HepG2 (cell line): ENCODE results near the gene SLC18A3. TPM values are rescaled to one million over a fixed set of nuclear protein-coding genes. Genes with fewer than 3 reads are reported as not detected.

Experiments
- ATAC-seq: fragments of 200-7000 bp; cut with Tn5 transposase; 3 replicates; pipeline ENCODE4 v1.9.1; 2020; ENCODE audit warnings: mild to moderate bottlenecking, moderate library complexity
- BruUV-seq: library from RNA; stranded (reverse); fragments of 400-500 nt; replicated peaks from 2 replicates; lab custom pipeline; 2021; lab: Mats Ljungman, UMichigan
- CTCF ChIA-PET: fragments of 300-600 bp; formaldehyde crosslinking; extraction: SDS; loops from one replicate; lab custom pipeline; 2021; ENCODE audit warnings: low total read pairs, inconsistent platforms, low intra/inter-chr PET ratio; lab: Yijun Ruan, JAX
- POLR2A ChIA-PET: fragments of 350-600 bp; sonication (Branson Sonifier 250); formaldehyde crosslinking; loops from one replicate; lab custom pipeline; 2020; ENCODE audit warnings: antibody characterized with exemption, inconsistent platforms; lab: Yijun Ruan, JAX
- DNase-seq: peaks from one replicate; pipeline ENCODE4 v3.0.0-alpha.2; 2015; ENCODE audit warnings: low spot score
- FAIRE-seq: peaks from 3 replicates; lab custom pipeline; 2011; peaks lifted over from hg19 to GRCh38; lab: Jason Lieb, UNC
- H2AFZ ChIP-seq: one replicate; pipeline ENCODE4 v1.6.1; 2011; ENCODE audit warnings: low read length, inconsistent platforms
- H3K27ac ChIP-seq: fragments of 300-600 bp; 3 replicates; pipeline ENCODE4 v1.8.0; 2011; ENCODE audit warnings: mixed run types, mild to moderate bottlenecking, mixed read lengths, low read length, inconsistent platforms; ENCODE audit not compliant: insufficient read depth; ENCODE audit errors: extremely low read length
- H3K27me3 ChIP-seq, 2 experiments: fragments of 200-600 bp in 1 of 2; 2 replicates in 1 of 2; 3 replicates in 1 of 2; pipeline versions ENCODE4 v1.6.0 to v1.8.0; 2011; ENCODE audit warnings: low read length in 2 of 2, mild to moderate bottlenecking in 2 of 2, moderate library complexity in 2 of 2, inconsistent platforms in 1 of 2; ENCODE audit not compliant: insufficient read depth in 2 of 2, control insufficient read depth in 1 of 2
- H3K36me3 ChIP-seq, 2 experiments: fragments of 200-600 bp in 1 of 2; replicated peaks in 1 of 2; 2 replicates in 1 of 2; 3 replicates in 1 of 2; pipeline versions ENCODE4 v1.5.1 to v1.8.0; 2011; ENCODE audit warnings: low read length in 2 of 2, inconsistent platforms in 1 of 2; ENCODE audit not compliant: insufficient read depth in 2 of 2, control insufficient read depth in 1 of 2
- H3K4me1 ChIP-seq: 2 replicates; pipeline ENCODE4 v1.5.1; 2012; ENCODE audit warnings: low read length, inconsistent platforms; ENCODE audit not compliant: insufficient read depth
- H3K4me2 ChIP-seq: 2 replicates; pipeline ENCODE4 v1.6.0; 2011; ENCODE audit warnings: low read depth, low read length, inconsistent platforms
- H3K4me3 ChIP-seq, 3 experiments: fragments of 200-600 bp in 1 of 3; sonication (generic), shearing (Covaris generic) in 1 of 3; replicated peaks in 1 of 3; 2 replicates each; pipeline ENCODE4 v1.5.1; 2011 to 2016; ENCODE audit warnings: low read length in 3 of 3, inconsistent platforms in 2 of 3, low read depth in 2 of 3, mild to moderate bottlenecking in 2 of 3, control low read depth in 1 of 3, mixed read lengths in 1 of 3; ENCODE audit not compliant: insufficient read depth in 1 of 3
- H3K79me2 ChIP-seq: one replicate; pipeline ENCODE4 v1.6.1; 2011; ENCODE audit warnings: low read length, inconsistent platforms; ENCODE audit not compliant: insufficient read depth
- H3K9ac ChIP-seq: 2 replicates; pipeline ENCODE4 v1.6.0; 2011; ENCODE audit warnings: mild to moderate bottlenecking, low read depth, low read length, inconsistent platforms; ENCODE audit not compliant: insufficient read depth
- H3K9me3 ChIP-seq: 2 replicates; pipeline ENCODE4 v1.5.1; 2012; ENCODE audit warnings: mild to moderate bottlenecking, low read length
- H4K20me1 ChIP-seq: 2 replicates; pipeline ENCODE4 v1.6.0; 2011; ENCODE audit warnings: inconsistent platforms, mild to moderate bottlenecking, low read length, moderate library complexity; ENCODE audit not compliant: insufficient read depth
- ATF7-NPFF ChIP-seq: sonication (generic); formaldehyde crosslinking; IDR thresholded peaks from 2 replicates; pipeline ENCODE4 v1.8.1; 2023; ENCODE audit warnings: mild to moderate bottlenecking, low read depth, missing genetic modification reagents, moderate library complexity
- CHD2 ChIP-seq: IDR thresholded peaks from 2 replicates; pipeline ENCODE4 v1.6.1; 2011; ENCODE audit warnings: low read depth, low read length, improper control_type of control experiment
- FIP1L1 ChIP-seq: fragments of 200-400 bp; formaldehyde crosslinking; IDR thresholded peaks from 2 replicates; pipeline ENCODE4 v1.6.1; 2018; ENCODE audit warnings: low read depth, mild to moderate bottlenecking, low read length, moderate library complexity, borderline replicate concordance; ENCODE audit not compliant: insufficient read depth
- JUN ChIP-seq: sonication (generic); formaldehyde crosslinking; IDR thresholded peaks from 2 replicates; pipeline ENCODE4 v1.4.0; 2020; ENCODE audit warnings: mild to moderate bottlenecking, missing genetic modification reagents
- KLF13 ChIP-seq: sonication (generic); formaldehyde crosslinking; IDR thresholded peaks from 2 replicates; pipeline ENCODE4 v1.4.0; 2020; ENCODE audit warnings: mild to moderate bottlenecking, missing genetic modification reagents
- NCOA1 ChIP-seq: sonication (generic); formaldehyde crosslinking; IDR thresholded peaks from 2 replicates; pipeline ENCODE4 v1.9.0; 2021; ENCODE audit warnings: missing genetic modification reagents
- SOX13 ChIP-seq, 3 experiments: fragments of 450-650 bp in 1 of 3; sonication (generic) in 1 of 3; formaldehyde crosslinking in 1 of 3; IDR thresholded peaks in 2 of 3; conservative IDR thresholded peaks in 1 of 3; 2 replicates each; pipeline versions ENCODE4 v1.5.0 to v1.6.1; 2016 to 2020; ENCODE audit warnings: antibody characterized with exemption in 1 of 3, mild to moderate bottlenecking in 1 of 3, missing compliant biosample characterization in 1 of 3, missing genetic modification reagents in 1 of 3, moderate library complexity in 1 of 3
- SP1 ChIP-seq, 2 experiments: fragments of 450-650 bp in 1 of 2; sonication (generic) in 1 of 2; formaldehyde crosslinking in 1 of 2; IDR thresholded peaks; 2 replicates each; pipeline versions ENCODE4 v1.4.0 to v1.6.1; 2016 to 2020; ENCODE audit warnings: missing genetic modification reagents in 1 of 2
- ZBTB42 ChIP-seq: sonication (generic); formaldehyde crosslinking; IDR thresholded peaks from 2 replicates; pipeline ENCODE4 v1.5.0; 2020; ENCODE audit warnings: mild to moderate bottlenecking, missing genetic modification reagents
- ZBTB46 ChIP-seq: sonication (generic); formaldehyde crosslinking; IDR thresholded peaks from 2 replicates; pipeline ENCODE4 v1.4.0; 2020; ENCODE audit warnings: mild to moderate bottlenecking, missing genetic modification reagents, borderline replicate concordance
- ZFP1 ChIP-seq: IDR thresholded peaks from 2 replicates; pipeline ENCODE4 v1.6.1; 2016
- ZMYM3 ChIP-seq: sonication (generic); formaldehyde crosslinking; IDR thresholded peaks from 2 replicates; pipeline ENCODE4 v1.5.1; 2020; ENCODE audit warnings: mild to moderate bottlenecking, missing genetic modification reagents
- ZNF552 ChIP-seq: sonication (generic); formaldehyde crosslinking; IDR thresholded peaks from 2 replicates; pipeline ENCODE4 v1.9.0; 2022; ENCODE audit warnings: missing genetic modification reagents, mild to moderate bottlenecking, borderline replicate concordance
- ZNF589 ChIP-seq: sonication (generic); formaldehyde crosslinking; conservative IDR thresholded peaks from 2 replicates; pipeline ENCODE4 v1.8.0; 2022; ENCODE audit warnings: mild to moderate bottlenecking, moderate library complexity, missing genetic modification reagents
- WGBS: methylation state at CpG from one replicate; pipeline ENCODE4 v1.1.6; 2017; ENCODE audit warnings: low lambda C conversion rate; 5-methylcytosine and 5-hydroxymethylcytosine counted together
- in situ Hi-C: cut with HindIII; loops from 2 replicates; pipeline ENCODE4 v1.10.0; 2017; ENCODE audit warnings: low pct_unique_long_range_greater_than_20kb; ENCODE audit not compliant: extremely low pct_ligation_motif_present
- intact Hi-C: fragments of 100-400 bp; cut with micrococcal nuclease; formaldehyde crosslinking; loops from one replicate; pipeline ENCODE4 v1.10.0; 2022; ENCODE audit not compliant: unreplicated experiment
- polyA plus RNA-seq, 8 experiments: library from polyadenylated mRNA; depleted of rRNA in 3 of 8; stranded (reverse) in 7 of 8; unstranded in 1 of 8; fragments of >200 nt; fragmentation: Illumina TruSeq in 4 of 8; extraction: Trizol in 4 of 8; gene quantifications; 2 replicates each; pipeline versions ENCODE4 v1.2.1 to v1.2.3, GENCODE V29; 2011 to 2016; ENCODE audit warnings: low read depth in 4 of 8, missing spikeins in 1 of 8, mixed read lengths in 1 of 8; ENCODE audit not compliant: insufficient read depth in 1 of 8
- total RNA-seq, 5 experiments: library from RNA; depleted of rRNA; stranded (reverse); fragments of >200 nt; fragmentation: Illumina TruSeq; extraction: Trizol; gene quantifications; 2 replicates each; pipeline ENCODE4 v1.2.3, GENCODE V29; 2016; ENCODE audit warnings: low read depth in 1 of 5
- TF ChIP-seq, protein P1 (sequence below): sonication (generic); formaldehyde crosslinking; IDR thresholded peaks from 2 replicates; pipeline ENCODE4 v1.5.0; 2020; ENCODE audit warnings: mild to moderate bottlenecking, missing genetic modification reagents

The SLC18A3 gene
- total and polyA plus RNA-seq, 2 of the 13 experiments (the other 11 are each of a cell fraction or from before 2014, with no cell fraction given) = not detected

DNA sequence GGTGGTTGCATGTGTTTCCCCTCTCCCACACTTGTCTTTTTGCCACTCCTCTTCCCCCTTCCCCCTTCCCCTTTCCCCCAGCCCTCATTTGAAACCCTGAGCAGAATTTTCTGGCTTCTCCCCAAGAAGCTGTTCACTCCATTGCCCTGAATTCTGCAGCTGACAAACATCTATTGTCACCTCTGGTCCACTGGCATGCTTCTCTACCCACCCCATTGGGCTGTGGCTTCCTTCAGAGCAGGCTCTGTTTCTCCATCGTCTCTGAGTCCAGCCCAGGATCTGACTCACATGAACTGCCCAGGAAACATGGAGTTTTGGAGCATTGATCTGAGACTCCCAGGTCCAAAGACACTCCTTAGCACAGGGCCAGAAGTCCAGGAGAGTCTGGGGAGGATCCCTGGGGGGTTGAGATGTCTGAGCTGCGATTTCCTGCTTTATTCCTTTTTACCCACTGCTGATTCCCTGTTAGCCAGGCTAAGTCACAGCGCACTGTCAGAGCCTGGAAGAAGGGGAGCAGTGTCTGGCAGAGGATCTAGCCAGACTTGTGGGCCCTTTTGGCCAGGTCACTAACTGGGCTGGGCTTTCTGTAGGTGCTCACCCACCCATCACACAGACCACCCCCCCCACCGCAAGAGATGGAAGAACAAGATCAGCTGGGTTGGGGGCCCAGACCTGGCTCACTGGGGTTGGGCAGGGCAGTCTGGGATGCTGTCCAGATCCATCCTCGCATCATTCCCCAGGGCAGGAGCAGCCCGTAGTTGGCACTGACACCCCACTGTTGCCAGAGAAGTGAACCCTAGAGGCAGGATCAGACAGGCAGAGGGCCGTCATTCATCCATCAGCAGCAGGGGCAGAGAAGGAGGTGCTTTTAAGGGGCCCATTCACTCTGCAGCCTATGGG, 7.3 kb downstream of the SLC18A3 start (continued):
- TF ChIP-seq ZBTB46 (no peak), ZFP1 (CRISPR knock-in tag) (no peak), ZBTB42 (CRISPR knock-in tag) (no peak)

DNA sequence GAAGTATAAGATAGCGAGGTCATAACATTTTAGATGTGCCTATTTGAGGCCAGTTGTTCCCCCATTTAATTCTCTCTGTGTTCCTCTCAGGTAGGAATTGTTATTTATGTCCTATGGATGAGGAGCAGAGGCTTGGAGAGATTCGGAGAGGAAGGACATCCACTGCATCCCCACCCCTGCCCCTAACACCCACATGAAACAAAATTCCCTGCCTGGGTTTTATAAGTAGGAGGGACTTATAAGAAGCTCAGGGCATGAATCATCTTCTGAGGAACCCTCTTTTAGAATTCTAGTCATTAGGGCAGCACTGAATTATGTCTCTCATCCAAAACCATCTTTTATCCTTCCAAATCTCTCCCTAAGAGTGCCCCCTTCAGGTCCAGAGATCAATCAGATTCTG, 8.7 kb downstream of the SLC18A3 start:
- CTCF ChIA-PET = no interaction called here
- TF ChIP-seq JUN (CRISPR knock-in tag) = no peak
- TF ChIP-seq FIP1L1 = no peak
- no peak for TF ChIP-seq NCOA1 (CRISPR knock-in tag)
- TF ChIP-seq ZNF589 = no peak
- TF ChIP-seq CHD2 = no peak
- no peak for TF ChIP-seq KLF13
- TF ChIP-seq ZNF552 = no peak
- no peak for TF ChIP-seq SP1 (IDR thresholded peaks at IDR 0.05)
- no peak for TF ChIP-seq SP1 (CRISPR knock-in tag; IDR thresholded peaks at IDR 0.05)
- TF ChIP-seq SOX13 (IDR thresholded peaks at IDR 0.05) = no peak
- no peak for TF ChIP-seq SOX13 (CRISPR knock-in tag; conservative IDR thresholded peaks at IDR 0.05 in 1 of 2, IDR thresholded peaks at IDR 0.05 in 1 of 2)
- no peak for TF ChIP-seq ZMYM3 (CRISPR knock-in tag)
- TF ChIP-seq, protein P1, sequence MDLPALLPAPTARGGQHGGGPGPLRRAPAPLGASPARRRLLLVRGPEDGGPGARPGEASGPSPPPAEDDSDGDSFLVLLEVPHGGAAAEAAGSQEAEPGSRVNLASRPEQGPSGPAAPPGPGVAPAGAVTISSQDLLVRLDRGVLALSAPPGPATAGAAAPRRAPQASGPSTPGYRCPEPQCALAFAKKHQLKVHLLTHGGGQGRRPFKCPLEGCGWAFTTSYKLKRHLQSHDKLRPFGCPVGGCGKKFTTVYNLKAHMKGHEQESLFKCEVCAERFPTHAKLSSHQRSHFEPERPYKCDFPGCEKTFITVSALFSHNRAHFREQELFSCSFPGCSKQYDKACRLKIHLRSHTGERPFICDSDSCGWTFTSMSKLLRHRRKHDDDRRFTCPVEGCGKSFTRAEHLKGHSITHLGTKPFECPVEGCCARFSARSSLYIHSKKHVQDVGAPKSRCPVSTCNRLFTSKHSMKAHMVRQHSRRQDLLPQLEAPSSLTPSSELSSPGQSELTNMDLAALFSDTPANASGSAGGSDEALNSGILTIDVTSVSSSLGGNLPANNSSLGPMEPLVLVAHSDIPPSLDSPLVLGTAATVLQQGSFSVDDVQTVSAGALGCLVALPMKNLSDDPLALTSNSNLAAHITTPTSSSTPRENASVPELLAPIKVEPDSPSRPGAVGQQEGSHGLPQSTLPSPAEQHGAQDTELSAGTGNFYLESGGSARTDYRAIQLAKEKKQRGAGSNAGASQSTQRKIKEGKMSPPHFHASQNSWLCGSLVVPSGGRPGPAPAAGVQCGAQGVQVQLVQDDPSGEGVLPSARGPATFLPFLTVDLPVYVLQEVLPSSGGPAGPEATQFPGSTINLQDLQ (CRISPR knock-in tag) = no peak
- TF ChIP-seq ATF7-NPFF (CRISPR knock-in tag) = no peak

More for the DNA sequence above, 8.7 kb downstream of the SLC18A3 start:
- Histone ChIP-seq H3K4me1 (no peaks in the 10 kb centered on the region), H3K9ac (no peak overlapping the region), H3K36me3 (no peaks in the 10 kb centered on the region), H3K27me3 (peaks cover 4 to 49% of the 10 kb centered on the region in 2 experiments; a peak in 4 of 5 replicates), H2AFZ (no peak overlapping the region), H3K27ac (no peak overlapping the region), H3K79me2 (no peaks in the 10 kb centered on the region), H4K20me1 (no peaks in the 10 kb centered on the region; the same call in 1 of the 2 replicates), H3K4me2 (no peak overlapping the region), H3K4me3 (no peak overlapping the region), H3K9me3 (no peaks in the 10 kb centered on the region)
- in situ Hi-C loops = no loop called here
- FAIRE-seq = no peak
- intact Hi-C loops = no loop called here
- DNase-seq = no peak
- no peak for ATAC-seq
- no TSS peak for BruUV-seq
- POLR2A ChIA-PET = no interaction called here
- WGBS = 0% methylated on average over 2 of the region's 2 CpGs
